Measurements from ENCODE around the gene GIPC3.
A peak's percentile ranks its signal among the peaks of the same experiment; 100 is the strongest.
"Not testable (repeated sequence)": the region's sequence is repeated elsewhere in the genome, so short reads cannot be mapped to it uniquely, and the experiment has no call there.

The GIPC3 gene

GRCh38 chr19:3619631-3620012, 34.3 kb downstream of the GIPC3 start:
- DNase-seq = no peak

- no peak for DNase-seq
Observed at GRCh38 chr19:3620145-3620816, 35.0 kb downstream of the GIPC3 start.

- DNase-seq = no peak
Observed at GRCh38 chr19:3620817-3621547, 35.7 kb downstream of the GIPC3 start.

GRCh38 chr19:3621689-3622088, 36.4 kb downstream of the GIPC3 start:
- no peak for DNase-seq

DNA sequence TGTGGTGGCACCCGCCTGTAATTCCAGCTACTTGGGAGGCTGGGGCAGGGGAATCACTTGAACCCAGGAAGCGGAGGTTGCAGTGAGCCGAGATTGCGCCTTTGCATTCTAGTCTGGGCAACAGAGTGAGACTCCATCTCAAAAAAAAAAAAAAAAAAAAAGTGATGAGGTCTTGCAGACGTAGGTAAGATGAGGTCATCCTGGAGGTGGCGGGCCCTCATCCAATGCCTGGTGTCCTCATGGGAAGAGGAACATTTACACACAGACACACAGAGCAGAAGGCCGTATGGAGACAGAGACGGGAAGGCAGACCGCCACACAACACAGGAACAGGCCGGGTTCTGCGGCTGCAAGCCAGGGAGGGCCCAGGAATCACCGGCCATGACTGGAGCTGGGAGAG, 36.9 kb downstream of the GIPC3 start:
- DNase-seq = no peak

DNA sequence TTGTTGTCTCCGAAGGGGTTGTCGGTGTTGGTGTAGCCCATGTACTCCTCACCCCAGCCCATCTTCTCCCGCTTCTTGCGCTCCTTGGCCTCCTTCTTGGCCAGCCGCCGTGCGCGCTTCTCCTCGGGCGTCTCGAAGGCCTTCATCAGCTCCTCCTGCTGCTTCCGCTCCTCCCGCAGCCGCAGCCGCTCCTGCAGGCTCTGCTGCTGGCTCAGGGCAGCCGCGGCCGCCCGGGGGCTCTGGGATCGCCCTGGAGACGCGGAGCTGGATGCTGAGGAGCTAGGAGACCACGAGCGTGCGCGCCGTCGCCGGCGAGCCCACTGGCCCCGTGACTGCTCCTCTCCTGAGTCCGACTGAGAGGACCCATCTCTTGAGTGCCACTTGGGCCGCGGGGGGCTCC, 38.4 kb downstream of the GIPC3 start:
- no peak for DNase-seq

GRCh38 chr19:3625996-3626472, 40.8 kb downstream of the GIPC3 start:
- DNase-seq = peak in 1 of 3 donors; percentile 33

- peak; percentile 99 to 100 (median 100) for DNase-seq
Observed at GRCh38 chr19:3626473-3627350, 41.4 kb downstream of the GIPC3 start, which contains the start of gene CACTIN. Gene CACTIN, minus strand, starts transcription at chr19:3626790. Its CDS starts 28 bp downstream, at chr19:3626762.

- DNase-seq = no peak
Observed at GRCh38 chr19:3627351-3627723, 42.1 kb downstream of the GIPC3 start.

- not testable (repeated sequence) for DNase-seq
Observed at GRCh38 chr19:3628766-3629165, 43.5 kb downstream of the GIPC3 start.

- no peak for DNase-seq
Observed at GRCh38 chr19:3631053-3631861, 46.0 kb downstream of the GIPC3 start.

DNA sequence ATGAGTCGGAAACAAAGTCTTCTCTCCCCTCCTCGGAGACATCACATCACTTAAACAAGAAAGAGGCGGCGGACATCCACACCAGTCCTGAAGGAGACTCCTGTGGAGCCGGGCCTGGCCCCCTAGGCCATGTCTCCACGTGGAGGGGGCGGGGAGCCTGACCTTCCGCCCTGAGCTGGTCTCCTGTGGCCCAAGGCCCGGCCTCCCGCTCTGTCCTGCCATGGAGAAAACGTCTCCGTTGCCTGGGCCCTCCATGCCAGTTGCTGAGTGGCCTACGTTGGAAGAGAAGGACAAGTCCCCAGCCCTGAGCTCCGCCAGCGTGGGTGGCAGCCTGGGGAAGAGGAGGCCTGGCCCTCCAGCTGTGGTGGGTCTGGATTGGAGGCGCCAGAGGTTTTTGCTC, 46.8 kb downstream of the GIPC3 start:
- no peak for DNase-seq

DNA sequence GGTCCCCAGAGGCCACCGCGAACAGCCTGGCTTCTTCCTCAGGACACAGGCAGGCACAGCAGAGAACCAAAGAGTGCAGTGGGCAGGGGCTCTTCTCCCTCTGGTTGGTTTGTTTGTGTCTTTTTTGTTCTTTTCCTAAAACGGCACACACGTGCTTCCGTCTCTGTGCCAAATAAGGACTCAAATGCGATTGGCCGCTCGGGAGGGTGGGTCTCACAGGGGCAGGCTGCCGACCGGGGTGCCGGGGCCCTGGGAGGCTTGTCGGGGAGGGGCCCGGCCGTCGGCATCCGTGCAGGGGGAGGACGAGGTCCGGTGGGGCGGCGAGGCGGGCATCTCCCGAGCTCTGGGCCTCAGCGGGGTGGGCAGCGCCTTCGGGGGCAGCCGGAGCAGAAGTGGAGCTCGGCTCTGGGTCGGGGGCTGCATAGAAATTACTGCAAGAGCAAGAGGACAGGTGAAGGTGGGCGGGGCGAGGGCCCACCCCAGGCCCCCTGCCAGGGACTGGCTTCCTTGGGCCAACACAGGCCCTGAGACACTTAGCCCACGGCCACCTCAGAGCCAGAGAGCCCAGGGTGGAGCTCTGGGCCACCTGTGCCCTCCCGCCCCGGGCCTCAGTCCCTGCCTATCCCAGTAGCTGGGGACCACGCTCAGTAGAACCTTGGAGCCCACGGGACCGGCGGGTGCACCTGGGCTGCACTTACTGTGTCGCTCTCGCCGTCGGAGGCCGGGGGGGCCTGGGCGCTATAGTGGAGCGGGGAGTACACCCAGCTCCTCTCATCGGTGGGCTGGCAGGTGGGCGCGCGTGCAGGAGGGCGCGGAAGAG, 47.7 kb downstream of the GIPC3 start:
- DNase-seq = no peak

DNA sequence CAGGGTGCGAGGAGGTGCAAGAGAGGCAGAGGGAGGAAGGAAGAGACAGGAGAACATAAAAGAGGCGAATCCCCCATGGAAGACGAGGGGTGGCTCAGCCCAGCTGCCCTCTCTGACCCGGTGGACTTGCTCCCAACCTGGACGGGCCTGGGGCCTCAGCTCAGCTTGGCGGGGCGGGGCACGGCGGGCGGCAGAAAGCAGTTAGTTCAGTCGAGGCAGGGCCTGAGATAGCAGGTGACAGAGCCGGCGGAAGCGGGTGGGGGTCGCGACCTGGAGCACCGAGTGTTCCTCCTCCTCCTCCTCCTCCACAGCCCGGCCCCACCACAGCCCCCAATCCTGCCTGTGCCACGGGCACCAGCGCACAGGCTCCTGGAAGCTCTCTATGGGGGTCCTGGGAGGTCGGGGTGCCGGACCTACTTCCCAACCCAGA, 48.3 kb downstream of the GIPC3 start:
- DNase-seq = no peak

DNA sequence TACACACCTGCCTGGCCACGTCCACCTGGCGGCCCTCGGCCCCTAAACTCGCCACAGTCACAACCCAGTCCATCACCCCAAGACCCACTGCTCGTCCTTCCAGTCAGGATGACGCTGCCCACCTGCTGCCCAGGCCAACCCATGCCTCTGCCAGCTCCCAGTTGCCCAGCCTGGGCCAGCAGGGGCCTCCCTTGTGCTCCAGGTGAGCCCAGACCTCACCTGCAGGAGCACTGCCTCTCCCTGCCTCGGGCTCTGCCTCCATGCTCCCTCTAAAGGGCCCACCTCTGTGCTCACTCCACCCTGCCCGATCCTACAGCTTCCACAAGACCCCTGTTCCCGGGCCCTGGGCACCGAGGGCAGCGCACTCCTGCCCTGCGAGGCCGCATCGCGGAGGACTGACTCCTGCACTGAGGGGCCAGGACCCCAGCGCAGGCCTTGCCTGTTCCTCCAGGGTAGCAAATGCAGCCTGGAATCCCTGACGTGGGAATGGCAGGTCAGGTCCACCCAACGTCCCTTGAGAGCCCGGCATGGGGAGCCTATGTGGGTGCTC, 49.3 kb downstream of the GIPC3 start:
- no peak for DNase-seq

- DNase-seq = no peak
Observed at GRCh38 chr19:3636506-3636905, 51.2 kb downstream of the GIPC3 start.

DNA sequence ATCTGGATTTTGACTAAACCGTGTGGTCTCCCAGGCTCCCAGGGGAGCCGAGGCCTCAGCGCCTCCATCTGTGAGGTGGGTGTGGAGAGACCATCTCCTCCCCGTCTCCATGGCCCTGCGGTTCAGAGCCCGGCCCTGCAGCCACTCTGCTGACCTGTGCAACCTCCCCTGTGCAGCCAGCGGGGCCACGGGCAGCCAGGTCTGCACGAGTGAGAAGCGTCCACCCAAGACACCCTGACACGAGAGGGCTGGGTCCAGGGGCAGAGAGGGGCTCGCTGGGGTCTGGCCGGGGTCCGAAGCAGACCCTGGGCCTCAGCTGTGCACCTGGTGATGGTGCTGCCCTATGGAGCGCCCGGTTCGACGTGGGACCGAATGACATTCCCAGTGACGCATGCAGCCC, 51.7 kb downstream of the GIPC3 start:
- no peak for DNase-seq

GRCh38 chr19:3637621-3638020, 52.3 kb downstream of the GIPC3 start:
- no peak for DNase-seq

- no peak for DNase-seq
Observed at GRCh38 chr19:3638208-3639193, 53.2 kb downstream of the GIPC3 start.

DNA sequence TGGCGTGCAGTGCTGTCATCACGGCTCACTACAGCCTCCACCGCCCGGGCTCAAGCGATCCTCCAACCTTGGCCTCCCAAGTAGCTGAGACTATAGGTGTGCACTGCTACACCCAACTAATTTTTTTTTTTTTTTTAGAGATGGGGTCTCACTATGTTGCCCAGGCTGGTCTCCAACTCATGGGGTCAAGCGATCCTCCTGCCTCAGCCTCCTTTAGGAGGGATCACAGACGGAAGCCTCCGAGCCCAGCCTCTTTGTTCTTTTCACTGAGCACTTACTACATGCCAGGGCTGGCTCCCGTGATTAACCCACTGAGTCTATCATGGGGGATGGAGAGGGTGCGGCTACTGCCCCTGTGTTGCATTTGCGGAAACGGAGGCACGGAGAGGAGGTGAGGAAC, 54.2 kb downstream of the GIPC3 start:
- DNase-seq = no peak
